Smooth muscle cell (in vitro differentiated cells): Measurements from ENCODE around the gene NTF4. TPM values are rescaled to one million over a fixed set of nuclear protein-coding genes. Genes with fewer than 3 reads are reported as not detected.

ENCODE experiments used
- DNase-seq: peaks from one replicate; lab custom pipeline; 2025; ENCODE audit not compliant: unreplicated experiment; lab: John Stamatoyannopoulos, UW
- H2AFZ ChIP-seq: fragments of 200-600 bp; sonication (generic); 2 replicates; pipeline ENCODE4 v1.6.0; 2016; ENCODE audit warnings: antibody characterized with exemption, low read depth, mild to moderate bottlenecking
- H3F3A ChIP-seq: fragments of 200-600 bp; sonication (generic); 2 replicates; pipeline ENCODE4 v1.6.0; 2017; ENCODE audit warnings: antibody characterized with exemption, low read depth
- H3K27ac ChIP-seq: fragments of 200-600 bp; sonication (generic); 2 replicates; pipeline ENCODE4 v1.5.1; 2016; ENCODE audit warnings: low read depth, mild to moderate bottlenecking
- H3K27me3 ChIP-seq: fragments of 200-600 bp; sonication (generic); 2 replicates; pipeline ENCODE4 v1.6.1; 2016; ENCODE audit warnings: low read depth, mild to moderate bottlenecking
- H3K36me3 ChIP-seq: fragments of 200-600 bp; sonication (generic); 2 replicates; pipeline ENCODE4 v1.5.1; 2016; ENCODE audit warnings: low read depth
- H3K4me1 ChIP-seq: fragments of 200-600 bp; sonication (generic); 2 replicates; pipeline ENCODE4 v1.5.1; 2016; ENCODE audit warnings: low read depth
- H3K4me2 ChIP-seq: fragments of 200-600 bp; sonication (generic); 2 replicates; pipeline ENCODE4 v1.6.0; 2016; ENCODE audit warnings: mild to moderate bottlenecking
- H3K4me3 ChIP-seq: fragments of 200-600 bp; sonication (generic); 2 replicates; pipeline ENCODE4 v1.5.1; 2016; ENCODE audit warnings: mild to moderate bottlenecking
- H3K79me2 ChIP-seq: fragments of 200-600 bp; sonication (generic); 2 replicates; pipeline ENCODE4 v1.6.0; 2016; ENCODE audit warnings: low read depth, mild to moderate bottlenecking
- H3K9ac ChIP-seq: fragments of 200-600 bp; sonication (generic); 2 replicates; pipeline ENCODE4 v1.6.0; 2016; ENCODE audit warnings: low read depth
- H3K9me3 ChIP-seq: fragments of 200-600 bp; sonication (generic); replicated peaks from 2 replicates; pipeline ENCODE4 v1.5.1; 2016; ENCODE audit warnings: low read depth
- H4K20me1 ChIP-seq: fragments of 200-600 bp; sonication (generic); 2 replicates; pipeline ENCODE4 v1.6.0; 2016; ENCODE audit warnings: low read depth
- WGBS: methylation state at CpG from one replicate; pipeline ENCODE4 v1.1.7; 2016; ENCODE audit warnings: low lambda C conversion rate; 5-methylcytosine and 5-hydroxymethylcytosine counted together
- polyA plus RNA-seq: library from polyadenylated mRNA; unstranded; fragments of >200 nt; fragmentation: Nextera tagmentation; extraction: Ambion mirVana; gene quantifications from 2 replicates; pipeline ENCODE4 v1.2.1, GENCODE V29; 2016
- total RNA-seq: library from RNA; depleted of rRNA; stranded (reverse); fragments of >200 nt; gene quantifications from 2 replicates; pipeline ENCODE4 v1.2.3, GENCODE V29; 2014
- TF ChIP-seq, protein P1 (sequence below): fragments of 200-600 bp; sonication (generic); IDR thresholded peaks from 2 replicates; pipeline ENCODE4 v1.5.1; 2017; ENCODE audit warnings: borderline replicate concordance, mild to moderate bottlenecking, antibody characterized with exemption; ENCODE audit not compliant: insufficient read depth, poor library complexity, severe bottlenecking

The NTF4 gene
- total and polyA plus RNA-seq, 2 experiments from 2014 or later: 1.4 to 1.8 TPM

GRCh38 chr19:49022116-49022515, 42.5 kb downstream of the NTF4 start:
- no peak overlapping the region for H2AFZ ChIP-seq
- no peak overlapping the region for H3K4me2 ChIP-seq
- H3K9ac ChIP-seq: no peak overlapping the region
- no peaks in the 10 kb centered on the region for H3F3A ChIP-seq
- no peaks in the 10 kb centered on the region for H4K20me1 ChIP-seq
- H3K27ac ChIP-seq: no peak overlapping the region
- H3K9me3 ChIP-seq: no peaks in the 10 kb centered on the region
- H3K79me2 ChIP-seq: no peaks in the 10 kb centered on the region
- H3K36me3 ChIP-seq: no peaks in the 10 kb centered on the region
- DNase-seq: no peak
- H3K27me3 ChIP-seq: peaks cover 6% of the 10 kb centered on the region
- 89% methylated on average over 6 of the region's 9 CpGs for WGBS
- H3K4me1 ChIP-seq: no peaks in the 10 kb centered on the region
- TF ChIP-seq, protein P1, sequence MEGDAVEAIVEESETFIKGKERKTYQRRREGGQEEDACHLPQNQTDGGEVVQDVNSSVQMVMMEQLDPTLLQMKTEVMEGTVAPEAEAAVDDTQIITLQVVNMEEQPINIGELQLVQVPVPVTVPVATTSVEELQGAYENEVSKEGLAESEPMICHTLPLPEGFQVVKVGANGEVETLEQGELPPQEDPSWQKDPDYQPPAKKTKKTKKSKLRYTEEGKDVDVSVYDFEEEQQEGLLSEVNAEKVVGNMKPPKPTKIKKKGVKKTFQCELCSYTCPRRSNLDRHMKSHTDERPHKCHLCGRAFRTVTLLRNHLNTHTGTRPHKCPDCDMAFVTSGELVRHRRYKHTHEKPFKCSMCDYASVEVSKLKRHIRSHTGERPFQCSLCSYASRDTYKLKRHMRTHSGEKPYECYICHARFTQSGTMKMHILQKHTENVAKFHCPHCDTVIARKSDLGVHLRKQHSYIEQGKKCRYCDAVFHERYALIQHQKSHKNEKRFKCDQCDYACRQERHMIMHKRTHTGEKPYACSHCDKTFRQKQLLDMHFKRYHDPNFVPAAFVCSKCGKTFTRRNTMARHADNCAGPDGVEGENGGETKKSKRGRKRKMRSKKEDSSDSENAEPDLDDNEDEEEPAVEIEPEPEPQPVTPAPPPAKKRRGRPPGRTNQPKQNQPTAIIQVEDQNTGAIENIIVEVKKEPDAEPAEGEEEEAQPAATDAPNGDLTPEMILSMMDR: no peak
- no peak overlapping the region for H3K4me3 ChIP-seq

- Histone ChIP-seq H3K27ac (no peak overlapping the region), H3F3A (no peaks in the 10 kb centered on the region), H3K4me1 (no peaks in the 10 kb centered on the region), H3K9me3 (no peaks in the 10 kb centered on the region), H3K4me2 (no peak overlapping the region), H3K27me3 (peaks cover 6% of the 10 kb centered on the region), H2AFZ (no peak overlapping the region), H4K20me1 (no peaks in the 10 kb centered on the region), H3K79me2 (no peaks in the 10 kb centered on the region), H3K36me3 (no peaks in the 10 kb centered on the region), H3K9ac (no peak overlapping the region), H3K4me3 (no peak overlapping the region)
- DNase-seq: no peak
- WGBS: 55% methylated on average over 16 of the region's 16 CpGs
- TF ChIP-seq, protein P1: no peak
Measured at GRCh38 chr19:49020931-49021895, 43.4 kb downstream of the NTF4 start.

GRCh38 chr19:49020342-49020741, 44.3 kb downstream of the NTF4 start:
- H3K79me2 ChIP-seq: no peaks in the 10 kb centered on the region

More at GRCh38 chr19:49020342-49020741, 44.3 kb downstream of the NTF4 start:
- Histone ChIP-seq H3K27me3 (peaks cover 6% of the 10 kb centered on the region), H3K9me3 (no peaks in the 10 kb centered on the region), H3K4me2 (no peak overlapping the region), H3K9ac (no peak overlapping the region), H3K4me3 (no peak overlapping the region), H2AFZ (no peak overlapping the region), H4K20me1 (no peaks in the 10 kb centered on the region), H3F3A (no peaks in the 10 kb centered on the region), H3K27ac (no peak overlapping the region), H3K4me1 (no peaks in the 10 kb centered on the region), H3K36me3 (no peaks in the 10 kb centered on the region)
- WGBS: 91% methylated on average over 11 of the region's 11 CpGs
- TF ChIP-seq, protein P1: no peak
- DNase-seq: no peak
